Fibroblast of upper back skin (primary cell): ENCODE measurements around the gene IGSF6.
A peak's percentile ranks its signal among the peaks of the same experiment; 100 is the strongest.
"Not testable (repeated sequence)": the region's sequence is repeated elsewhere in the genome, so short reads cannot be mapped to it uniquely, and the experiment has no call there.

Experiments
- DNase-seq: peaks from one replicate; pipeline ENCODE4 v3.0.0-alpha.2; 2013

Gene IGSF6

DNA sequence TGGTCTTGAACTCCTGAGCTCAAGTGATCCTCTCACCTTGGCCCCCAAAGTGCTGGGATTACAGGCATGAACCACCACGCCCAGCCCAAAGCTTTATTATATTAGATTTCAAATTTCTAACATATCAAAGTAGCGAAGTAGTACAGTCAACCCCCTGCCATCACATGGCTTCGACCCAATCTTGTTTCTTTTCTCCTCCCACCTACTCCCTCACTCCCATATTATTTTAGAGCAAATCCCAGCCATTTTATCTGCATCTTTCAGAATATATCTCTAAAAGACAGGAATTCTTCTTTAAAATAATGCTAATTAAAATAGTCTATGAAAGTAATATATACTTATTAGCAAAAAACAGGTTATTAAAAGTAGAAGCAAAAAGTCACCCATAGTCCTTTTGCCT lies 893 bp downstream of the IGSF6 start:
- no peak for DNase-seq

DNA sequence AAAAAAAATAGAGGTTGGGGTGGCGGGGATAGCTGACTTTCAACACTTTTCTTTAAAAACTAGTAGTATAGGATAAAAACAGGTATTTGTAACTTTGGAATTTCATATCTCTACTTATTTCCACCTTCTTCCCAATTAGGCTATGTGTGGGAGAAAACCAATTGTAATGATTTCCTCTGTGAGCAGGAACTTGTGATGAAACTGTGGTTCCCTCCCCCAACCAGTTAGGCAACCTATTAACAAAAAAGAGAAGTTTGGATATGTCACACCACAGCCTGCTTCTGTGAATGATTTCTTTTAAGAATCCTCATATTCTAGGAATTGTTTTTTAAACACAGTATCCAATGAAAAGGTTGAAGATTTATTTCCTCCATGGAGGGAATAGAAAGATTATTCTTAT lies 1.9 kb downstream of the IGSF6 start:
- DNase-seq = no peak

DNA sequence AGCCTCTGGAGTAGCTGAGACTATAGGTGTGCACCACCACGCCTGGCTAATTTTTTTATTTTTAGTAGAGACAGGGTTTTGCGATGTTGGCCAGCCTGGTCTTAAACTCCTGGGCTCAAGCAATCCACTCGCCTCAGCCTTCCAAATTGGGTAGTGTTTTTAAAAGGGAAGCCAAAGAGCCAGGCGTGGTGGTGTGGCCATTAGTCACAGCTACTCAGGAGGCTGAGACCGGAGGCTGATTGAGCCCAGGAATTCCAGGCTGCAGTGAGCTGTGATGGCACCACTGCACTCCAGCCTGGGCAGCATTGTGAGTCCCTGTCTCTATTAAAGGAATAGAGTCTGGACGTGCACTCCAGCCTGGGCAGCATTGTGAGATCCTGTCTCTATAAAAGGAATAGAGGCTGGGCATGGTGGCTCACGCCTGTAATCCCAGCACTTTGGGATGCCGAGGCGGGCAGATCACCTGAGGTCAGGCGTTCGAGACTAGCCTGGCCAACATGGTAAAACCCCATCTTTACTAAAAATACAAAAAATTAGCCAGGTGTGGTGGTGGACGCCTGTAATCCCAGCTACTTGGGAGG lies 2.5 kb downstream of the IGSF6 start:
- DNase-seq = not testable (repeated sequence)

GRCh38 chr16:21647562-21648164 lies 4.7 kb downstream of the IGSF6 start:
- DNase-seq = no peak

DNA sequence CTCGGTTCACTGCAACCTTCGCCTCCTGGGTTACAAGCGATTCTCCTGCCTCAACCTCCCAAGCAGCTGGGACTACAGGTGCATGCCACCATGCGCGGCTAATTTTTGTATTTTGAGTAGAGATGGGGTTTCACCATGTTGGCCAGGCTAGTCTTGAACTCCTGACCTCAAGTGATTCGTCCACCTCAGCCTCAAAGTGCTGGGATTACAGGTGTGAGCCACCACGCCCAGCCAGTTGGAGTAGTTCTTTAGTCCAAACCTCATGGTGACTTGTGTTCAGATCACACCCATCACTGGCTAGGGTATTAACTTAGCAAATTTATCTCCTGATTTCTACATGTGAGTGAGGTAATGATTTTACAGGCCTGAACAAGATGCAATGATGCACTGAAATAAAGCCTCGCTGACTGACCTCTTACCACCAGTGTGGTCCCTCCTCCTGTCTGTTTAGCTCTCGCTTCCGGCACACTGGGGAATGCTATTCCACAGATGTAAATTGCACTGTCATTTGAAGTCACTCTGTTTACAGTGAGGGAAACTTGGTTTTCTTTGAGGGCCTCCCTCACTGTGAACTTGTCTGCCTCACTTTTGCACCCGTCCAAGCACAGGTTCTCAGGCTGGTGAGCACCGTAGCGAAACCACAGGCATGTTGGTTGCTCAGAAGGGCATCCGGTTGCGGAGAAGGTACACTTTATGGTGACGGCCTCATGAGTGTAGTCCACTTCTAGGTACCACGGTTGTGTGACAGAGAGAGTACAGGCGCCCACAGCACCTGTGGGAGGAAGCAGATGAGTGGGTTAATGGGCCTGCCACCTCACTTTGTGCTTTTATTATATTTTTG lies 5.5 kb downstream of the IGSF6 start:
- DNase-seq = no peak

- DNase-seq = no peak
Observed at GRCh38 chr16:21646091-21646490, 6.3 kb downstream of the IGSF6 start.

DNA sequence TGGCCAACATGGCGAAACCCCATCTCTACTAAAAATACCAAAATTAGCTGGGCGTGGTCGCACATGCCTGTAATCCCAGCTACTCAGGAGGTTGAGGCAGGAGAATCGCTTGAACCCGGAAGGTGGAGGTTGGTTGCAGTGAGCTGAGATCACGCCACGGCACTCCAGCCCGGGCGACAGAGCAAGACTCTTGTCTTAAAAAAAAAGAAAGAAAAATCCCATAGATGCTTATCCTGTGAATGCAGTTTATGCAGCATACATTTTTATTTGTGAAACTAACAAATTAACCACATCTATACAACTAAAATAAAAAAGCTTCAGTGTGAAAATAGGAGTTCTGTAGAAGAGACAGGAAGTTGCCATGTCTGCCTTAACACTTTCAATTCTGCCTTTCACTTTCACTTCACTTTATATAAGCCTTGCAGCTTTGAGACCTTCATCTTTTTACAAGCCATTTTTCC lies 7.1 kb downstream of the IGSF6 start:
- DNase-seq = no peak

DNA sequence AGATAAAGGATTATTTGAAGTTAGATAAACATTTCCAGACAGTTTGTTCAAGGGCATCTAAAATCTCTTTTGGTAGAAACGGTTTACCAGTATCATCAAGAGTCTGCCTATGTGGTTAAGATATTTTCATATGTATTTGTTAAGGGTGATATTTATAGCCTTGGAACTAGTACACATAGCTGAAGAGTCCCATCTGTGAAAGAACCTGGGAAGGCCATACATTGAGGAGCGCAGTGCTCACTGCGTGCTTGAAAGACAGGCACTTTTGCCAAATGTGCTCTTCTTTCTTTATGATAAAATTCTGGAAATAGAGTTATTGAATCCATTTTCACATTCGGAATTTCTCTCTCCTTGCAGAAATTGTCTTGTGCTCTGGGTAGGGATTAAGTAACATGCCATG lies 7.7 kb downstream of the IGSF6 start:
- DNase-seq = no peak

- no peak for DNase-seq
Observed at GRCh38 chr16:21643785-21644184, 8.6 kb downstream of the IGSF6 start.

DNA sequence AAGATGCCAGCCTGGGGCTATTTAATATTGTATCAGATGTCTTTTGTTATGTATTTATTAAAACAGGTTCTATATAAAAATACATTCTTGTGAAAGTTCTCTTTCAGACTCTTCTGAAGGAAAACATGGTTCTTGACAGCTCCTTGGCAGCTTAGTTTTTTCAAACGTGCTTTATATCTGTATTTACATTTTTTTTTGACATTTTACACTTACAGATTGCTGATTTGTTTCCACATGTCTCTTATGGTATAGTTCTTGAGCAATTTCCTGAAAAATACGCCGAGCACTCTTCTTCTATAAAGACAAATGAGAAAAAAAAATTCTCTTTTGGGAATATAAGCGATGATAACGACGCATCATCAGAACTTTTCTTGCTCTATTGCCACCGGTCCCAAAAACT lies 9.5 kb downstream of the IGSF6 start:
- no peak for DNase-seq

GRCh38 chr16:21641916-21642315 lies 10.5 kb downstream of the IGSF6 start:
- no peak for DNase-seq

- no peak for DNase-seq
Observed at GRCh38 chr16:21639493-21639892, 12.9 kb downstream of the IGSF6 start.

DNA sequence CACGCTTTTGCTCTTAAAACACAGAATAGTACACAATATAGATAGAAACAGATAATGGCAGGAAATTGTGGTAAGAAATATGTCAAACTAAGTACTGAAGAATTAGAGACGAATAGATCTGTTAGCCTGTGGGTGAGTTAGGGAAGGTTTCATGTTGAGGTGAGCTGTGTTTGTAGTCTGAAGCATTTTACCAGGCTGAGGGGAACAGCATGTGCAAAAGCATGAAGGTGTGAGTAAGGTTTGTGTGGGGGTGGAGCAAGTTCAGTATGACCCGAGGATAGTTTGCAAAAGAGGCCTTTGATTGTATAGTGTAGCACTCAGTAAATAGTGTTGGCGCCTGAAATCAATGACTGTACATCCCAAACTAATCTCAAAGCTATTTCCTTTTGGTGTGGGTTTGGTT lies 13.8 kb downstream of the IGSF6 start:
- peak; percentile 35 for DNase-seq

DNA sequence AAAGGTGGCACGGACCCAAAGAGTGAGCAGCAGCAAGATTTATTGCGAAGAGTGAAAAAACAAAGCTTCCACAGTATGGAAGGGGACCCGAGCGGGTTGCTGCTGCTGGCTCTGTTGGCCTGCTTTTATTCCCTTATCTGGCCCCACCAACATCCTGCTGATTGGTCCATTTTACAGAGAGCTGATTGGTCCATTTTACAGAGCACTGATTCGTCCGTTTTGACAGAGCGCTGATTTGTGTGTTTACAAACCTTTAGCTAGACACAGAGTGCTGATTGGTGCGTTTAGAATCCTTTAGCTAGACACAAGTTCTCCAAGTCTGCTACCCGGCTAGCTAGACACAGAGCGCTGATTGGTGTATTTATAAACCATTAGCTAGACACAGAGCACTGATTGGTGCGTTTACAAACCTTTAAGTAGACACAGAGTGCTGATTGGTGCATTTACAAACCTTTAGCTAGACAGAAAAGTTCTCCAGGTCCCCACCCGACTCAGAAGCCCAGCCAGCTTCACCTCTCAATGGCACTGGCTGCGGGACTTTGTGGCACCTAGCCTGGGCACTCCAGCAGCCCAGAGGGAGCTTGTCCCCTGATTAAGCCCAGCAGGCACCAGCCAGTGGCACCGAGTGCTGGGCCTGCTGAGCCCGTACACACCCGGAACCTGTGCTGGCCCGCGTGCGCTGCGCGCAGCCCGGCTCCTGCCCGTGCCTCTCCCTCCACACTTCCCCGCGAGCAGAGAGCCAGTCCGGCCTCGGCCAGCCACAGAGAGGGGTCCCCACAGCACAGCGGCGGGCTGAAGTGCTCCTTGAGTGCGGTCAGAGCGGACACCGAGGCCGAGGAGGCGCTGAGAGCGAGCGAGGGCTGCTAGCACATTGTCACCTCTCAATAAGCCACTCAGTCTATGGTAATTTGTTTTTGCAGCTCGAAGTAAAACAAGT lies 15.1 kb downstream of the IGSF6 start:
- no peak for DNase-seq

DNA sequence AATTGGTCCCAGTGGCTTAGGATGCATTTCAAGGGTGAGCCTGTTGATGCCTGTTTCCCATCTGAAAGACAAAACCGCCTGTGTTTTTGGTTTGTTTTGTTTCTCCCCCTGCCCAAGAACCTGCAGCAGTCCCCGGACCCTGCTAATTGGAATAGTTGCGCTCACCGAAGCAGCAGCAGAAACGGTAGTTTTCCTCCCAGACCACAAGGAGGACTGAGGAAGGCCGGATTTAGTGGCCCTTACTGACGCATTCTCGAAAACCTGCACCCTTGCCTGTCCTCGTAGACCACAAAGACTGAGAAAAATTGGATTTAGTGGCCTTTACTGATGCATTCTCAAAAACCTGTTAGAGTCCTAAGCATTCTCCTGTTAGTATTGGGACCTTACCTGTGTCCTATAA lies 16.7 kb downstream of the IGSF6 start:
- DNase-seq = not testable (repeated sequence)

GRCh38 chr16:21634216-21634615 lies 18.2 kb downstream of the IGSF6 start:
- DNase-seq = no peak

DNA sequence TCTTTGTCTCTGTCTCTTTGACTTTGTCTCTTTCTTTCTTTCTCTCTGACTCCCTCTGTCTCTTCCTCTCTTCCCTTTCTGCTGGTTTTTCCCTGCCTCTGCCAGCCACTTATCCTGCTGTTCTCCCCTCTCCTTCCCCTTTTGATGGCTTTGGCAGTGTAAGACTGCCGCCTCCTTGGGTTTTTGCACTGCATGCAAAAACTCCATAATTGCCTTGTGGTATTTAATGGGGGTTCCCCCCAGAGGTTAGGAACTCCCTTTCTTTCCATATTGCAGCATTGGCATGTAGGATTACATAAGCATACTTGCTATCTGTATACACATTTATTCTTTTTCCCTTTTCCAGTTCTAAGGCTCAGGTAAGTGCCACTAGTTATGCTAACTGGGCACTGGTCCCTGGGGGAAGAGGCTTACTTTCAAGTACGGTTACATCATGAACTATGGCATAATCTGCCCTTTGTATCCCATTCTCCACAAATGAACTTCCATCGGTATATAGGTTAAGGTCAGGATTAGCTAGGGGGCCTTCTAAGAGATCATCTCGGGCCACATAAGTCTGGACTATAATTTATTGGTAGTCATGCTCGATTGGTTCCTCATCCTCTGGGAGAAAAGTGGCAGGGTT lies 20.3 kb downstream of the IGSF6 start:
- not testable (repeated sequence) for DNase-seq

DNA sequence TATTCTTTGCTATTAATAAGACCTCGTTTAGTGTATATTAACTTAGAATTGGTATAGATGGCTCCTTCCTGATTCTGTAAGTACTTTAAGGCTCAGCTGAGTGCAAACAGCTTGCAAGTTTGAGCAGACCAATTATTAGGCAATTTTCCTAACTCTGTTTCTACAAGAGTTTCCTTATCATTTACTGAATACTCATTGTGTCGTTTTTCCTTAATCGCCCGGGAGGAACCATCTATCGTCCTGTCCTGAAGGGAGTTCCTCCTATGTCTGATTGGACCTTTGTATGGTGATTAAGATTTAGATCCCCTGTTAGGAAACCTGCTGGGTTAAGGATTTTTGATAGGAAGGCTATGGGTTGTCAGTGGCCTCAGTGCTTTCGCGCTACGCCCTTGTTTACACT lies 21.0 kb downstream of the IGSF6 start:
- DNase-seq = not testable (repeated sequence)

GRCh38 chr16:21630866-21631265 lies 21.5 kb downstream of the IGSF6 start:
- DNase-seq = not testable (repeated sequence)

DNA sequence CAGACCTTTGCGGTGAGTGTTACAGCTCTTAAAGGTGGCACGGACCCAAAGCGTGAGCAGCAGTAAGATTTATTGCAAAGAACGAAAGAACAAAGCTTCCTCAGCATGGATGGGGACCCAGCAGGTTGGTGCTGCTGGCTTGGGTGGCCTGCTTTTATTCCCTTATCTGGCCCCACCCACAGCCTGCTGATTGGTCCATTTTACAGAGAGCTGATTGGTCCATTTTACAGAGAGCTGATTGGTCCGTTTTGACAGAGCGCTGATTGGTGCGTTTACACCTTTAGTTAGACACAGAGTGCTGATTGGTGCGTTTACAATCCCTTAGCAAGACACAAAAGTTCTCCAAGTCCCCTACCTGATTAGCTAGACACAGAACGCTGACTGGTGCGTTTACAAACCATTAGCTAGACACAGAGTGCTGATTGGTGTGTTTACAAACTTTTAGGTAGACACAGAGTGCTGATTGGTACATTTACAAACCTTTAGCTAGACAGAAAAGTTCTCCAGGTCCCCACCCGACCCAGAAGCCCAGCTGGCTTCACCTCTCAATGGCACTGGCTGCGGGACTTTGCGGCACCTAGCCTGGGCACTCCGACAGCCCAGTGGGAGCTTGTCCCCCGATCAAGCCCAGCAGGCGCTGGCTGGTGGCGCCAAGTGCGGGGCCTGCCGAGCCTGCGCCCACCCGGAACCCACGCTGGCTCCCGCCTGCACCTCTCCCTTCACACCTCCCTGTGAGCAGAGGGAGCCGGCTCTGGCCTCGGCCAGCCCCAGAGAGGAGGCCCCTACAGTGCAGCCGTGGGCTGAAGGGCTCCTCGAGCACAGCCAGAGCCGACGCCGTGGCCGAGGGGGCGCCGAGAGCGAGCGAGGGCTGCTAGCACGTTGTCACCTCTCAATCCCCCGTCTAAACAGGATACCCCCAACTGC lies 22.5 kb downstream of the IGSF6 start:
- not testable (repeated sequence) for DNase-seq

GRCh38 chr16:21628772-21629171 lies 23.6 kb downstream of the IGSF6 start:
- DNase-seq = no peak
